ENCODE results near the gene RXRA. TPM values are rescaled to one million over a fixed set of nuclear protein-coding genes. Genes with fewer than 3 reads are reported as not detected.
A peak's percentile ranks its signal among the peaks of the same experiment; 100 is the strongest.

The RXRA gene
- polyA plus RNA-seq, 1 donor from 2014 or later, result 0.80 TPM

DNA sequence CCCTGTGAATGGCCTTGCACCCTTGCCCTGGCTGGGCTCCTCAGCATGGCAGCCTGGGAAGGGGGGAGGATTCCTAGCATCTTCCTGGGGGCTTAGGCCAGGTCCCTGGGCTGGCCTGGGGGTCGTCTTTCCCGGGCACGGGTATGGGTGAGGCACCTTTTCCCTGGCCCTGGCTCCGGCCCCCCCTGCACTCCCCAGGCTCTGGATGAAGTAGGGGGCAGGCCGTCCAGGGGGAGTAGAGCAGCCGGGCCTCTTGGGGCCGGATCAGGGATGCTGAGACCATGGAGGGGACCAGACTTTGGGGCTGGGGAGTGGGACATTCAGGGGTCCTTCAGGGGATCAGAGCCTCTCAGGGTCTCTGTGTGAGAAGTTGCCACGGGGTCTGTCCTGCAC, 6.6 kb downstream of the RXRA start:
- no peak overlapping the region for H3K27ac Mint-ChIP-seq
- H3K36me3 Mint-ChIP-seq, result no peaks in the 10 kb centered on the region
- no peaks in the 10 kb centered on the region for H3K9me3 Mint-ChIP-seq
- H3K4me3 Mint-ChIP-seq, result no peak overlapping the region
- H3K27me3 Mint-ChIP-seq, result peaks cover 4% of the 10 kb centered on the region
- H3K4me1 Mint-ChIP-seq, result peaks cover 0 to 2% (median 0%) of the 10 kb centered on the region in 3 donors

DNA sequence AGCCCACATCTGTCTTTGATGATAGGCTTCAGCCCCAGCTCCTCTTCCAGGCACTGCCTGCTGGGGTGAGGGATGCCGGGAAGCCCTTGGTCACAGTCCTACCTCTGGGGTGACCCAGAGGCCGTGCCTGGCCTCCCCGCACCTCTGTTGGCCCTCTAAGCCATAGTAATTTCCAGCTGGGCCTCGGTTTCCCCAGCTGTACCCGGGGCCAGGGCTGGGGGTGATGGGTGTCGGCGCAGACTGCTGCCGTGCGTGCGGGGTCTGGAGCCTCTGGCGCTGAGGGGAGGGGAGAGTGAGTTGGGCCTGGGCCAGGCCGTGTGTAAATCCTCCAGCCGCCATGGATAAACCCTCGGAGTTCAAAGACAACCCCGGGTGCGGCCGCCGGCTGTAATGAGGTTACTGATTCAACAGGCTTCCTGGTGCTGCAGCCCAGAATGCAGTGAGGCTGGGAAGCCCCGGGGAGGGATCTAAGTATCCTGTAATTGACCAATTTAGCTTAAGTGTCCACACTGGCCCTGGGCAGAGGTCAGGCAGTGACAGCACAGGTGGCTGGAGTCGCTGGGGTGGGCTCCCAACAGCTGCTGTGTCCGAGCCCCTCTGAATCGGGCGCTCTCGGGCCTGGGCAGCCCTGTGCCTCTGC, 7.1 kb downstream of the RXRA start:
- no peak overlapping the region for H3K4me3 Mint-ChIP-seq
- H3K27ac Mint-ChIP-seq, result no peak overlapping the region
- H3K9me3 Mint-ChIP-seq, result no peaks in the 10 kb centered on the region
- H3K36me3 Mint-ChIP-seq, result no peaks in the 10 kb centered on the region
- peaks cover 0 to 2% (median 0%) of the 10 kb centered on the region in 3 donors for H3K4me1 Mint-ChIP-seq
- peaks cover 3% of the 10 kb centered on the region for H3K27me3 Mint-ChIP-seq

DNA sequence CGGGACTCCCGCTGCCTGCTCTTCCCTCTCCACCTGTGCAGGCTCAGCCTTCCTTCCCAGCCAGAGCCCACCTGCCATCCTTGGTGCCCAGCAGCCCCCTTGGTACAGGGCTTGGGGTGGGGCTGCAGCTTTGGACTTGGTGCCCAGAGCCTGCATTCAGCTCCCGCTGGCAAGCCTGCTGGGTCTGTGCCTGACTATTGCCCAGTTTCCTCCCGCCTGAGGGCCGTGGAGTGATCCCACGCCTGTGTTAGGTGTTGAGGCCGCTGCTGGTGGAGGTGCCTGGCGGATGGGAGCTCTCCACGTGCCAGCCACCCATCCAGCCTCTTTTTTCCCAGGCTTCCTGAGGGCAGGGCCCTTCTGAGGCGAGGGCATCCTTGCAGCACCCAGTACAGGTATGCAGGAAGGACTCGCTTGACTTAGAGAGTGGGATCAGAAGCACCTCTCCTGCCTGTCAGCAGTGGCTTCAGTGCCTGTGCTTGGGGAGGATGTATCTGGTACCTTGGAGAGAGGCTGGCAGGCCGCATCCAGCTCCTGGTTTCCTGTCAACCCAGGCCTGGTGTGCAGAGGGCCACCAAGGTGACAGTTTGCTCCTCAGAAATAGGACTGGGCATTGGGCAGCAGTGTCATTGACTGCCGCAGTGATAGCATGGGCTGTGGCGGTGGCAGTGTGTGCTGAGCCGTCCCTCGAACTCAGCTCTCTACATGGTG, 7.8 kb downstream of the RXRA start:
- Mint-ChIP-seq H3K9me3 (no peaks in the 10 kb centered on the region), H3K27me3 (peaks cover 3% of the 10 kb centered on the region), H3K4me1 (peaks cover 0 to 2% (median 0%) of the 10 kb centered on the region in 3 donors), H3K27ac (no peak overlapping the region), H3K36me3 (no peaks in the 10 kb centered on the region), H3K4me3 (no peak overlapping the region)

DNA sequence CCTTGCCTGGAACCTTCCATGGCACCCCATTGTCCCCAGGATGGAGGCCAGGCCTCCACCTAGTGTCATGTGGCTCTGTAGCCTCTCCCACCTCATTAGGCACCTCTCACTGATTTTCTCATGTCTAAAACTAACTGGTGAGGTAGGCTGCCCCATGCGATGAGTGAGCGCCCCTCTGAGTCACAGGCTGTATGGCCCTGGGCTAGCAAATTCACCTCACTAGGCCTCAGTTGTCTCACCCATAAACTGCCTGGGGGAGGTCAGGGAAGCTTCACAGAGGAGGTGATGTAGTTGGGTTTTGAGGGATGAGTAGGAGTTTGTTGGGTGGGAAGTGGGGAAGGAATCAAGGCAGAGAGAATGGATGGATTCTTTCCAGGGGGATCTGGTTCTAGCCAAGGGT, 8.8 kb downstream of the RXRA start:
- H3K36me3 Mint-ChIP-seq, result no peaks in the 10 kb centered on the region
- peaks cover 0 to 2% (median 0%) of the 10 kb centered on the region in 3 donors for H3K4me1 Mint-ChIP-seq
- H3K4me3 Mint-ChIP-seq, result no peak overlapping the region
- H3K9me3 Mint-ChIP-seq, result no peaks in the 10 kb centered on the region
- H3K27me3 Mint-ChIP-seq, result peaks cover 3% of the 10 kb centered on the region
- H3K27ac Mint-ChIP-seq, result no peak overlapping the region

DNA sequence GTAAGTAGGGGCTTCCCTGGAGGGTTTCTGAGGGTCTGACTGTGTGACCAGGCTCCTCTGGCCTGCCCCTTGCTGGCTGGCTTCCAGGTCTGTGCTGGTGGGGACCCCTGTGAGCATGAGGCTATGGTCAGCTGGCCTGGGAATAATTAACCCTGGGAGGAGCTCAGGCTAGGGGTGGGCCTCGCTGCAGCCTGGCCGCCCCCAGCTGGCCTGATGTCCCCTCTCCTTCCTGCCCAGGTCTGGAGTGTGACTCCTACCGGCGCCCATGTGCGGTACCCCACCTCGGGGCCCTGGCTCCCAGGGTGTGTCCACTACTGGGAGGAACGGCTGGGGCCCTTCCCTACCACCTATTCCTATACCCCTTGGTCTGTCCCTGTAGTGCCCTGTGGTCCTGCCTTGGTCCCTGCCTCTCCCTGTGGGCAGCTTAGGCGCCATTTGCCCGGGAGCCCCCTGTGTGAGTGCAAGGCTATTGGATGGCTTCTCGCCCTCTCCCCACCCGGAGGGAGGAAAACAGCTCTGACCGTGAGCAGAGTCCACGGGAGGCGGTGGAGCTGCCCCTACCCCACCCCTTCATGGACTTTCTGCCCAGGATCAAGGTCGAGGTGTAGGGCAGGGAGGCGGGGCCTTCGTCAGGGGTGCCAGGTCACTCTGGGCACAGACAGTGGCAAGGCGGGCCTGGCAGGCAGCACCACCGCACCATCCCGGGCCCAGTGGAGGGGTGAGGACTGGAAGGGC, 9.4 kb downstream of the RXRA start:
- Mint-ChIP-seq H3K4me1 (peaks cover 0 to 2% (median 0%) of the 10 kb centered on the region in 3 donors), H3K27me3 (peaks cover 2% of the 10 kb centered on the region), H3K9me3 (no peaks in the 10 kb centered on the region), H3K27ac (no peak overlapping the region), H3K4me3 (no peak overlapping the region), H3K36me3 (no peaks in the 10 kb centered on the region)

DNA sequence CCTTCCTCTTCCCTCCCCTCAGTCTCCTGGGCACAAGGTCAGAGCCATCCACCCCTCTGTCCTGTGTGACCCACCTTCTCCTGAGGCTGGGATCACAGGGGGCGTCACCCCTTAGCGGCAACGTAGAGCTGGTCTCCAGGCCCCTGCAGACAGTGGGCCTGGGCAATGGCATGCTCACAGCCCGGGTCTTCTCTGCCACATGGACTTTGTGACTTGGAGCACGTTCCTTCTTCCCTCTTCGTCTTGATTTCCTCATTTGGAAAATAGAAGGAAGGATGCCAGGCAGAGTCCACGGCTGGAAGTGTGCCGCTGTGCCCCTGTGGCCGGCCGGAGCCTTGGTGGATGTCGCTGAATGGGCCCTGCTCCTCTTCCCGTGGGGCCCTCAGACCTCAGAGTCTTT, 10.0 kb downstream of the RXRA start:
- H3K4me3 Mint-ChIP-seq, result no peak overlapping the region
- no peaks in the 10 kb centered on the region for H3K27me3 Mint-ChIP-seq
- H3K4me1 Mint-ChIP-seq, result no peaks in the 10 kb centered on the region
- no peaks in the 10 kb centered on the region for H3K9me3 Mint-ChIP-seq
- no peak overlapping the region for H3K27ac Mint-ChIP-seq
- no peaks in the 10 kb centered on the region for H3K36me3 Mint-ChIP-seq

DNA sequence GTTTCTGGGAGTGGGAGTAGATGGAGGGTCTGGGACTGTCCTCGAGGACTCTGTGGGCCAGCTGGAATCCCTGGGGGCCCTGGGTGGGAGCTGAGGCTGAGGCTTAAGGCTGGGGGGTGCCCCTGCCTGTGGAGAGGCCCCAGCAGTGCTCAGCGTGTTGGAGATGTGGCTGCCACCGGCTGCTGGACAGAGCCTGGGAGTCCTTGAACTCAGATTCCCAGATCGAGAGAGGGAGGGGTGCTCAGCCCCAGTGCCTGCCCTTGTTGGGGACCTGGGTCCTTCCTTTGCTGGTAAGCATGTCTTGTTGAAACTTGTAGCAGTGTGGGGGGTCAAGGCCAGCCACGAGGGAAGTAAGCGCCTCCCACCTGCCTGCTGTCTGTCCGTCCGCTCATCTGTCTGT, 10.7 kb downstream of the RXRA start:
- H3K4me3 Mint-ChIP-seq, result no peak overlapping the region
- H3K9me3 Mint-ChIP-seq, result no peaks in the 10 kb centered on the region
- no peaks in the 10 kb centered on the region for H3K27me3 Mint-ChIP-seq
- no peaks in the 10 kb centered on the region for H3K36me3 Mint-ChIP-seq
- H3K4me1 Mint-ChIP-seq, result no peaks in the 10 kb centered on the region
- peak overlapping the region in 1 of 3 donors; percentile 57 for H3K27ac Mint-ChIP-seq

DNA sequence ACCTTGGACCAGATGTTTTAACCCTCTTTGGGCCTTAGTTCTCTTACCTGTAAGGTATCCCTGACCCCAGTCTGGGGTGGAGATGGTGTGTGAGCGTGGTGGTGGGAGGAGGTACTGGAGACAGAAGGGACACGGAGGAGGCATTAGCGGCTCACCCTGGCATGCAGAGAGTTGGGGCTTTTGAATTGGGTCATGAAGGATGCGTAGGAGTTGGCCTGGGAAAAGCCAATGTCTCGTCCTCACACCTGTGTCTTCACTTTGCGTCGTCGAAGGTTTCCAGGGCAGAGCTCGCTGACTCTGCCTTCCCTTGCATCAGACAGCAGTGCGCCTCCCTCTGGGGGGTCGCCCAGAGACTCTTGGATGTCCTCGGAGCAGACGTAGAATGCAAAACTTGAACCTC, 11.2 kb downstream of the RXRA start:
- H3K27ac Mint-ChIP-seq, result peak overlapping the region in 1 of 3 donors; percentile 57
- no peaks in the 10 kb centered on the region for H3K36me3 Mint-ChIP-seq

DNA sequence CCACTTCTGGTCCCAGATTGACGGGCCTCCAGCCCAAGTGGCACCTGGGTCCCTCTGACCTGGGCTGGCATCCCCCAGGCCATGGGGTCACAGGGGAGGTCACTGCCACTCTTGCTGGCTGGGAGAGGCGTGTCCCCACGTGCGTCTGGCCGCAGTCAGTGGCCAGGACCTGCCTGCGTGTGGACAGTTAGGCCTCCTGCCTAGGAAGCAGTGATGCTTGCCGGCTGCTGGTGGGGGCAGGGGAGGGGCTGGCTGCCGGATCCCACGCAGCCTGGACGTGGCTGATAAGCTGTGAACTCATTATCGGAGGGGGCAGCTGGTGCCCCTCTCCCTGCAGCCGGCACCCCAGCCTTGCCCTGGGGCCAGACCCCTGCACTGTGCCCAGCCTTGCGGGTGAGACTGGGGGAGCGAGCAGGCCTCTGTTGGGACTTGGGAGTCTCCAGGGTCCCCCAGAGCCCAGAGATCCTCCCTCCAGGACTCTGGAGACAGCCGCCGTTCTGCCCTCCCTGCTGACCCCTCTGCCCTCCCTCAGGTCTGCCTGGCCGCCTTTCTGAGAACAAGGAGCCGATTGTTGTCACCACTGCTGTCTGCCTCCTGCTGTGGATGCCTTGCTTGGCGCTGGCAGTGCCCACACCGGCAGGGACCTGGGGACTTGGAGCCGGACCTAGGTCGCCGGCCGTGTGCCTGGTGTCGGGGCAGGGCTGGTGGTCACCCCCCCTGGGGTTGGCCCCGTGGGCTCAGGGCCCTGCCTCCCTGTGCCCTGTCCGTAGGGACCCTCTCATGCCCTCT, 12.3 kb downstream of the RXRA start:
- no peaks in the 10 kb centered on the region for H3K36me3 Mint-ChIP-seq
- no peaks in the 10 kb centered on the region for H3K9me3 Mint-ChIP-seq
- no peak overlapping the region for H3K4me3 Mint-ChIP-seq
- peaks cover 5% of the 10 kb centered on the region for H3K27me3 Mint-ChIP-seq
- H3K27ac Mint-ChIP-seq, result no peak overlapping the region
- no peaks in the 10 kb centered on the region for H3K4me1 Mint-ChIP-seq

More for the DNA sequence above, 11.2 kb downstream of the RXRA start:
- Mint-ChIP-seq H3K4me1 (no peaks in the 10 kb centered on the region), H3K4me3 (no peak overlapping the region), H3K9me3 (no peaks in the 10 kb centered on the region), H3K27me3 (no peaks in the 10 kb centered on the region)

DNA sequence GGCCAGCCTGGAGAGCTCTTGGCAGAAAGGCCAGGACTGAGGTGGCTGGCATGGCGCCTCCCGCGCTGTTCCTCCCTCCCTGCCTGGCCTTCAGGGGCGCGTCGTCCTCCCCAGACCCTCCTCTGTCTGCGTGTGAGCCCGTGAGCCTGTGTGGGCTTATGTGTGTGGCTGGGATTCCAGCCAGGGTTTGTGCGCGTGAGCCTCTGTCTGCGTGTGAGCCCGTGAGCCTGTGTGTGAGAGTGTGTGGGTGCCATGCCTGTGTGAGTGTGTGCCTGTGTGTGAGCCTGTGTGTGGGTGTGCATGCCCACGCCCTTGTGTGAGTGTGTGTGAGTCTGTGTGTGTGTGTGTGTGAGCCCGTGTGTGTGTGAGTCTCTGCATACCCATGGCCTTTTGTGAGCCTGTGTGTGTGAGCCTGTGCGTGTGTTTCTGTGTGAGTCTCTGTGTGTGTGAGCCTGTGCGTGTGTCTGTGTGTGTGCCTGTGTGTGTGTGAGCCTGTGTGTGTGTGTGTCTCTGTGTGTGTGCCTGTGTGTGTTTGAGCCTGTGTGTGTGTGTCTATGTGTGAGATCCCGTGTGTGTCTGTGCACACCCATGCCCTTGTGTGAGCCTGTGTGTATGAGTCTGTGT, 13.0 kb downstream of the RXRA start:
- H3K27me3 Mint-ChIP-seq, result peaks cover 7% of the 10 kb centered on the region
- H3K9me3 Mint-ChIP-seq, result no peaks in the 10 kb centered on the region
- no peak overlapping the region for H3K27ac Mint-ChIP-seq
- no peaks in the 10 kb centered on the region for H3K36me3 Mint-ChIP-seq
- H3K4me3 Mint-ChIP-seq, result no peak overlapping the region
- H3K4me1 Mint-ChIP-seq, result no peaks in the 10 kb centered on the region

DNA sequence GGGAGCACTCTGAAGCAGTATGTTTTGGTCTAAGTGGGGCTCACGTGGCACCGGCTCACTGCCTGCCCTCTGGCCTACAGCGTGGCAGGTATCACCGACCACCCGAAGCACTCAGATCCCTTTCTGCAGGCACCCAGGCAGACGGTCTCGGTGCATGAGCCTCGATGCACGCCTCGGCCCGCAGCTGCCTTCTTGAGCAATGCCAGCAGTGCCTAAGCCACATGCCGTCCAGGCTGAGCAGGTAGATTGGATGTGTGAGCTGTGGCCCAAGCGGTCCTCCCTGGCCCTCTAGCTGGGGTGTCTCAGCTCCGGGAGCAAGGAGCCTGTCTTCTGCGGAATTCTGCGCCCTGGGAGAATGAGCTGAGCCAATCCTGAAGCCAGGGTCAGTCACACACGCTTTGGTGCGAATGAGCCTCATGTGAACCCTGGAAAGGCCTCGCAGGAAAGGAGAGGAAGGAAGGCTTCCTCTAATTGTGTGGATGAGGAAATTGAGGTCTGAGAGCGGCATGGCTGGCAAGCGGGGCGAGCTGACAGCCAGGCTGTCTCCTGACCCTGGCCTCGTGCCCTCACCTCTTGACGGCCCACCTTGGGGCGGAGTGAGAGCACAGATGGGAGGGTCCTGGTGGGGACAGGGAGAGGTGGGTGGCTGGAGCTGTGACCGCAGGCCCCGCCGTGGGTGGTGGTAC, 14.4 kb downstream of the RXRA start:
- H3K9me3 Mint-ChIP-seq, result no peaks in the 10 kb centered on the region
- peak overlapping the region in 2 of 3 donors; percentile 23 to 41 for H3K27ac Mint-ChIP-seq
- H3K4me1 Mint-ChIP-seq, result peaks cover 0 to 2% (median 0%) of the 10 kb centered on the region in 3 donors
- H3K36me3 Mint-ChIP-seq, result no peaks in the 10 kb centered on the region
- H3K4me3 Mint-ChIP-seq, result no peak overlapping the region
- H3K27me3 Mint-ChIP-seq, result peaks cover 11% of the 10 kb centered on the region

DNA sequence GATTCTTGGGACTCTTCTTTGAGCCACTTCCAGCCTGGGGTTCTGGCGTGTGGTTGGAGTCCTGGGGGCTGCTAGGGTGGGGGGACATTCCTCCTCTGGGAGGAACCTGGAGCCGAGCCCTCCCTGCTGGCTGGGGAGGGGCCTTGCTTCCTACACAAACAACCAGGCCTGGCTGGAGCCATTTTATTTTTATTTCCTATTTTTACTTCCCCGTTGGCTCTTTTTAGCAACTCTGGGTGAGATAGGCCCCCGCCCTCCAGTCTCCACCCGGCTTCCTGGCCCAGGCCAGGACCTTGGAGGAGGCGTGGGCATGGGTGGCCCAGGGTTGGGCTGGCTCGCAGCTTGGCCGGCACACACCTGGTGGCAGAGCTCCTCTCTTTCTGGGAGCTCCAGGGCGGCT, 15.1 kb downstream of the RXRA start:
- H3K27ac Mint-ChIP-seq, result no peak overlapping the region
- peaks cover 11% of the 10 kb centered on the region for H3K27me3 Mint-ChIP-seq
- peaks cover 0 to 2% (median 0%) of the 10 kb centered on the region in 3 donors for H3K4me1 Mint-ChIP-seq
- no peaks in the 10 kb centered on the region for H3K9me3 Mint-ChIP-seq
- no peaks in the 10 kb centered on the region for H3K36me3 Mint-ChIP-seq
- no peak overlapping the region for H3K4me3 Mint-ChIP-seq

DNA sequence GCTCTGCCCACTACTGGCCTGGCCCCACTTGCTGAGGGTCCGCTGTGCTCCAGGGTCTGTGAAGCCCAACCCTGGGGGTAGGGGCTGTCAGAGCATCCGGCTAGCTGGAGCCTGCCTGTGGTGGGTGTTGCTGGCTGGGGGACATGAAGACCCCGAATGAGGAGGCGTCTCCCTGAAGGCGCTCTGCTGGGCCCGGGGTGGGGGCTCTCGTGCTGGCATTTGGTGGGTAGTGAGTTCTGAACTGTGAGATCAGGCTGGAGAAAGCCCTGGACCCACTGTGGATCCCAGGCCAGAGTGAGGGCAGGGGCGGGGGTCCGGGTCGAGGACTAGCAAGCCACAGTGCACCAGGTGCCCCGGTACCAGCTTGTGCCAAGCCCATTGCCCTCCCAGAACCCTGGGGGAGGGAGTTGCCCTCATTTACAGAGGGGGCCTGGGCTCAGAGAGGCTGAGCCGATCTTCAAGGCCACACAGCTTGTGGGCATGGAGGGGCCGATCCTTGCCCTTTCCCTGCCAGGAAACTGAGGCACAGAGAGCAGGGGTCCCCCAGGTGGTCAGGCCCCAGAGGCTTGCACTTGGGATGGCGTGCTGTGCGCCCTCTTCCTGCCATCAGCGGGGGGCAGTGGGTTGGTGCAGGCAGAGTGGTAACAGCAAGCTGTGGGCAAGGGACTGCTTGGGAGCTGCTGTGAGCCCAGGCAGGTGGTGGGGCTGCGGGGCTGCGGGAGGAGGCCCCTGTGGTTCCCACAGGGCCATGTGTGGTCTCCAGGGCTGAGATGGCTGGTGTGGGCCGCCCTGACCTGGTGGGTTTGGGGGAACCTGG, 15.9 kb downstream of the RXRA start:
- H3K36me3 Mint-ChIP-seq, result no peaks in the 10 kb centered on the region
- H3K4me3 Mint-ChIP-seq, result peak overlapping the region in 1 of 4 donors; percentile 12
- H3K27ac Mint-ChIP-seq, result no peak overlapping the region
- H3K27me3 Mint-ChIP-seq, result peaks cover 11% of the 10 kb centered on the region
- no peaks in the 10 kb centered on the region for H3K9me3 Mint-ChIP-seq
- peaks cover 0 to 2% (median 0%) of the 10 kb centered on the region in 3 donors for H3K4me1 Mint-ChIP-seq

Measured in IgD-negative memory B cell (primary cell).